Stimulated activated CD4-positive, alpha-beta T cell treated with anti-CD3 and anti-CD28 coated beads, Interleukin-4, amount 100 ng/mL, for 1 hour (primary cell): ENCODE results near the gene ZNF672.

Experiments used
- DNase-seq: peaks from one replicate; pipeline ENCODE4 v3.0.0-alpha.2; 2020

ZNF672 gene

GRCh38 chr1:248837045-248837780 is 811 bp upstream of the ZNF672 start:
- no peak for DNase-seq

DNA sequence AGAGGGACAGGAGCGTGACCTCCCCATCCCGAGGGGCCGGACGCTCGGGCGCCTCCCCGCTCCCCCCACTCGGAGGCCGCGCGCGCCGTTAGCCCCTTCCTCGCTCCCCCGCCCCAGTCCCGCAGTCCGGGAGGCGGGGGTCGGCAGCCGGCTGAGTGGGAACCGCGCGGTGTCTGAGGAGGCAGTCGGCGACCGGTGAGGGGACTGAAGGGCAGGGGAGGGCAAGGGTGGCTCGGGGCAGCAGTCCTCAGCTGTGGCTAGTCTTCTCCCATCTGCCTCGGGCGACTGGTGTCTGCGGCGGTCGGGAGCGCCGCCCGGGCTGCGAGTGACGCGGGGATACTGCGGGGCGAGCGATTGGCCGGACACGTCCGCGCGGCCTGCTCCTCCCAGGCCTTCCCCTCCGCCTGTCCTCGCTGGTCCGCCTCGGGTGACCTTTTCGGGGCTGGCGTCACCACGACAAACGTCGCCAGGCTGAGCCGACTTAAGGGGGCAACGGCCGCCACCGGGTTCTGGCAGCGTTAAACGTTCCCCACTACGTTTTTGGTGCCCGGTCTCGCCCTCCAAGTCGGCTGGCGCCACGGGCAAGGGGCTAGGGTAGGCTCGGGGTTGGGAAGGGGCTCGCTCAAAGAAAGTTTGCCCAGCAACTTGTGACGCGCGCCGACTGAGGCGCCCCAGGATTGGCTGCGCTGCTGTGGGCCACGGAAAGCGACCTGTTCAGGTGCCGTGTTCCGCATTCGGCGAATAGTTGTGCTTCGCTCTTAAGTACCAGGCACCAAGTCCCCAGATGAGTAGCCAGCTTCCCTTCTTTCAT is 538 bp downstream of the ZNF672 start:
- DNase-seq: peak; percentile 85

DNA sequence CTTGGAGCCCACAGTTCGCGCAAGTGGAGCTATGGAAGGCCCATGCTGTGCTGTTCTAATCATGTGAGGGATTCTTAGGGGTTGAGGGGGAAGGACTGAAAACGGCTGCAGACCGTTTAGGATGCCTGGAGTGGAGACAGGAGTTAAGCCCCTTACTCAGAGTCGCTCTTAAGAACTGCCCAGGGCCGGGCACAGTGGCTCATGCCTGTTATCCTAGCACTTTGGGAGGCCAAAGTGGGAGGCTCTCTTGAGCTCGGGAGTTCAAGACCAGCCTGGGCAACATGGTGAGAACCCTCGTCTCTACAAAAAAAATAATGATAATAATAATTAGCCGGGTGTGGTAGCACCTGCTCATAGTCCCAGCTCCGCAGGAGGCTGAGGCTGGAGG is 1.1 kb downstream of the ZNF672 start:
- no peak for DNase-seq

GRCh38 chr1:248840946-248841345 is 2.9 kb downstream of the ZNF672 start:
- no peak for DNase-seq

DNA sequence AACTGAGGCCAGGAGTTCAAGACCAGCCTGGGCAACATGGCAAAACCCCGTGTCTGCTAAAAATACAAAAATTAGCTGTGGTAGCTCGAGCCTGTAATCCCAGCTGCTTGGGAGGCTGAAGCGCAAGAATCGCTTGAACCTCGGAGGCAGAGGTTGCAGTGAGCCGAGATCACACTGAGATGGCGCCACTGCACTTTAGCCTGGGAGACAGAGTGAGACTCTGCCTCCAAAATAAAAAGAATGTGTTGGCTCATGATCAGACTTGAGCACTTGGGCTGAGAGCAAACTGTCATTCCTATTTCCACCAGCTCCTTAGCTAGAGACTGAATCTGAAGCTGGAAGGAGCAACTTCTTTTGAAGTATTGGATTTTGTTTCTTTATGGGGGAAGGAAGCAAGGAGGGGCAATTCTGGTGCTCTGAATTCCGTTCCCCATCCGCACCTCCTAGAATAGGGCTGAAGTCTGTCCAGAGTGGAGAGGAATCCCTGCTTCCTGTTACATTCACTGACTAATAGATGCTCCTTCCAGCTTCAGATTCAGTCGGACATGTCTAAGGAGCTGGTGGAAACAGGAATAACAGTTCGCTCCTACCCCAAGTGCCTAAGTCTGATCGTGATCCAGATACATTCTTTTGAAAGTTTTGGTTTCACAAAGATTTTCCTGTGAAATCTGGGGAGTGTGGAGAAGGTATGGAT is 3.8 kb downstream of the ZNF672 start:
- DNase-seq: peak; percentile 34

DNA sequence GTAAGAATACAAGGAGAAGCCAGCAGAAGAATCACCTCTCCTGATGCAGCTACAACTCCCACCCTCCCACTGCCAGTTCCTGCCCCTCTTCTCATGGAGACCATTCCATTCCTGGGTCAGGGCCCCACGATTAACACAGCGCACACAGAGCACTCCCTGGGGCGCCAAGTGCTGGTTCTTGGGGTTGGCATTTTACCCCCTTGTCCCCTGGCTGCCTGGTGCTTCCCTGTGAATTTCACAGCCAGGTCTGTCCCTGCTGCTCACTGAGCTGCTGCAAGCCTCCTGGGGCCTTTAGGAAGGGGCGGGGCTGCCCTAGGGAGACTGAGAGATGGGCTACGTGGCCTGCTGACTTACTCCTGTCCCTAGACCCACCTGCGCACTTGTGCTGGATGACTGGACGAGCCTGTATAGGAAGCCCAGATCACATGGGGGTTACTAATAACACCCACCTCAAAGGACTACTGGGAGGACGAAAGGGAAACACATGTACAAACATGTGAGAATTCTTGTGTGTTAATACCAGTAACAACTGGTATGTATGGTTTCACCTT is 4.8 kb downstream of the ZNF672 start:
- no peak for DNase-seq

DNA sequence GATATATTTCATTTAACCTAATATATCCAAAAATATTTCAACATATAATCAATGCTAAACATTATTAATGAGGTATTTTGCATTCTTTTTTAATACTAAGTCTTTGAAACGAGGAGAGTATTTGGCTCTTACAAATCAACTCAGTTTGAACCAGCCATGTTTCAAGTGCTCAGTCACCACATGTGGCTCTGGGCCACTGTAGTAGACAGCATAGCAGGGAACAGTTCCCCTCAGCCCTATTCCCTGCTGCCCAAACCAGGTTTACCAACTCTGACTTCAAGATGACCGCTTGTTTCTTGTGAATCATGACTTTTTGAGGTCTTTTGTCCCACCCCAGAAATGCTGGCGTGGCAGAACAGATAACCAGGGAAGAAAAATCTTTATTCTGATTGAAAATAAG is 5.7 kb downstream of the ZNF672 start:
- DNase-seq: no peak

DNA sequence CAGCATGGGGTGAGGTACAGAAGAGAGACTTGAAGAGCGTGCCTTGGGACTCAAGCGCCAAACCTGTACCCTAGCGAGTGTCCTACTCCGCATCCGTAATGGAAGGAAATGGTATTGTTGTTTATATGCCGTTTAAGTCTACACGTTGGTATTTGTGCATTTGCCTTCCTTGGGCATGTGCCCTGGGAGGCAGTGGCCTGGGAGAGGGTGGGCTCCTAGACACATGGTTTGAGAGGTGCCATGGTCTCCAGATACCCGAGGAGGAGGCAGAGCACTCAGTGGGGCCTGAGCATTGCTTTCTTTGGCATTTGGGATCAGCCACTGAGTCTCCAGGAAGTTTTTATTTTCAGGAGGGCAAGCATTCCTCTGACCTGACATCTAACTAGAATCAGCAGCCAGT is 6.5 kb downstream of the ZNF672 start:
- DNase-seq: no peak

DNA sequence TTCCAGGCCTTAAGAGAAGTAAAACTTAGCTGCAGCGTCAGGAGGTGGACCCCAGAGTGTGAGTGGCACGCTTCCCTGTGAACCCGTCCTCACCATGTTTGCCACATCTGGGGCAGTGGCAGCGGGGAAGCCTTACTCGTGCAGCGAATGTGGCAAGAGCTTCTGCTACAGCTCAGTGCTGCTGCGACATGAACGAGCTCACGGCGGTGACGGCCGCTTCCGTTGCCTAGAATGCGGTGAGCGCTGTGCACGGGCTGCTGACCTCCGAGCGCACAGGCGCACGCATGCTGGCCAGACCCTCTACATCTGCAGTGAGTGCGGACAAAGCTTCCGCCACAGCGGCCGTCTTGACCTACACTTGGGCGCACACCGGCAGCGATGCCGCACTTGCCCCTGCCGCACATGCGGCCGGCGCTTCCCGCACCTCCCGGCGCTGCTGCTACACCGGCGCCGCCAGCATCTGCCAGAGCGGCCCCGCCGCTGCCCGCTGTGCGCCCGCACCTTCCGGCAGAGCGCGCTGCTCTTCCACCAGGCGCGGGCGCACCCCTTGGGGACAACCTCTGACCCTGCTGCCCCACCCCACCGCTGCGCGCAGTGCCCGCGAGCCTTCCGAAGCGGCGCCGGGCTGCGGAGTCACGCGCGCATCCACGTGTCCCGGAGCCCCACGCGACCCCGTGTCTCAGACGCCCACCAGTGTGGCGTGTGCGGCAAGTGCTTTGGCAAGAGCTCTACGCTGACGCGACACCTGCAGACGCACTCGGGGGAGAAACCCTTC is 9.3 kb downstream of the ZNF672 start:
- no peak for DNase-seq

GRCh38 chr1:248847956-248848561 is 10.0 kb downstream of the ZNF672 start:
- no peak for DNase-seq

DNA sequence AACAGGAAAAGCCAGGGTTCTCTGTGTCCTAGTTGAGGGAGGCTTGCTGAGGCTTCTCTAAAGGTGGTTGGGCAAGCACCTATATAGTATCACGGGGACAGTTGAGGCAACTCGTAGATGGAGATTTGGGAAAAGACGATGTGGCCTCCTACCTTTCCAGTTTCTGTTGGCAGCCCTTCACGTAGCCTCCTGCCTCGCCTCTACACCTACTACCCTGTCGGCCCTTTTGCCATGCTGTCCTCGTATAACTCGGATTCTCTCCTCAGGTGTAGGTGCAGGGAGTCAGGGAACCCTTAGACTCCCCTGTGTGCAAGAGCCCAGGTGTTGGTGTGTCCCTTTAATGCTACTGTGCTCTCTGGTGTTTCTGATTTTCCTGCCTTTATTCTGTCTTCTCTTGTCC is 10.6 kb downstream of the ZNF672 start:
- DNase-seq: no peak

DNA sequence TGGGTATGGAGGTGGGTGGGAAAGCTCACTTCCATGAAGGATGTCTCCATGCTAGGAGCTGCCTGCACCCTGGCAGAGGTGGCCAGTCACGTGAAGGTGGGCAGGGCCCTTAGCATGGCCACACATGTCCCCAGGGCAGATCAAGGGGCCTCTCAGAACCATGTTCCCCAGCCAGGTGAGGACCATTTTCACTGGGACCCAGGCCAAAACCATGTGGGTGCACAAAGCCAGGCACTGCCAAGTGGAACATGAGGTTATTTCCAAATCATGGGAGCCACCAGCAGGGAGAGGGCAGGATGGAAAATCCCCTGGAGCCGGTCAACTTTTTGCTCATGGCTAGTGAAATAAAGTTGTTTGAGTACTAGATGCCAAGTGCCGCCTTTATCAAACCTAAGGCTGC is 11.1 kb downstream of the ZNF672 start:
- no peak for DNase-seq

- DNase-seq: no peak
Measured at GRCh38 chr1:248849637-248850036, 11.6 kb downstream of the ZNF672 start.

GRCh38 chr1:248850124-248850523 is 12.1 kb downstream of the ZNF672 start:
- DNase-seq: no peak

DNA sequence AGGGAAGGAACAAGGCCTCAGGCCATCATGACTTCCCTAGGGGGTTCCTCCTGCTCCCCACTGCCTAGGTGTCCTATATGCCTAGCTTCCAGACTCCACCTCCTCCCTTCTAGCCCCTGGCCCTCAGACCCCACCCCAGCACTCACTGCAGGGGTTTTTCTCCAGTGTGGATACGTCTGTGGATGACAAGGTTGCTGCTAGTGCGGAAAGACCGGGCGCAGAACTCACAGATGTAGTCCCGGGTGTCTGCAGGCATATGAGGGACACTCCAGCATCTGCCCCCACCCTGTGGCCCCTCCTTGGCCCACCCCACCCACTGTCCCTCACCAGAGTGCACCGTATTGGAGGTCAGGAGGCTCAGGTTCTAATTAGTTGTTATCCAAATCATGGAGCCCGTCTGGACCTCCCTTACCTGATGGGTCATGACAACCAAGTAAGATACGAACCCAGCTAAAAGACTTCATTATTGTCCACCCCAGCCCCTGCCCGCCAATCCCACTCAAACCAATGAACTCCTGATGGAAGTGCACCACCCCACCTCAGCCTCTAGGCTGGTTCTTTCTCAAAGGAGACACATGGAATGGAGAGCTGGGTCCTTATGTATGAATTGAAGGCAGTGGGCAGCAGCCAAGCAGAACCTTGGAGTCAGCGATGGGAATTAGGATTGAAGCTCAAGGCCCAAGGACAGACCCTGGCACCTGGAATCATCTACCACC is 12.7 kb downstream of the ZNF672 start:
- DNase-seq: no peak

- DNase-seq: no peak
Measured at GRCh38 chr1:248851390-248851789, 13.4 kb downstream of the ZNF672 start.

DNA sequence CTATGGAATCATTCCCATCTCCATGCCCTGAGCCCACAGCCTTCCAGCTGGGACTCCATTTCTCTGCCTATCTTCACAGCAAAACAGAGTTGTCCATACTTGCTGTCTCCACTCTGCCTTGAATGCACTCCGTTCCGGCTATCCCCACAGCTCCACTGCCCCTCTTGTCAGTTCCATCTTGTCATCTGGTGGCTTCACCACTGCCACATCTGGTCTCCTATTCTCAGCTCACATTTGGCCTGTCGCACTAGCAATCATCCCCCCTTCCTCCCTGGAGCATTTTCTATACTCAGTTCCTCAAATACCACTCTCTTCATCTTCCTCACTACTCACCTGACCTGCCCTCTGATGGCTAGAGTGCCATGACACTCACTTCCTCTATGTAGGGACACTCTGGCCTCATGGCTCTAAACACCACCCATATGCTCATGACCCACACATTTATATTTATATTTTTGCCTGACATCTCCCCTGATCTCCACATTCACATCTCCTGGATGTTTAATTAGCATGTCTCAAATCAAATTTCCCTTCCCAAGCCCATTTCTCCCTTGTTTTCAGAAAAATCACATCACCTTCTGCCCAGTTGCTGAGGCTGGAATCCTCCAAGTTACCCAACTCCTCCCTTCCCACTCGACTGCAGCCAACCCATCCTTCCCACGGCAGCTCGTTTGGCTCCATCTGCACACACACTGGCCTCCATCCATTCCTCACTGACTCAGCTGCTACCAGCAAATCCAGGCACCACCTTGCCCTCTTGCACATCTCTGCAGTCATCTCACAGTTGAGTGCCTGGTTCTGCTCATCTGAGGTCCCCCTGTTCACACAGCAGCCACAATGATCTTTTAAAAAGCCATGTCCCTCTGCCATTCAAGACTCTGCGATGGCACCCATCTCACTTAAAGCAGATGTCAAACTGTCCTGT is 14.7 kb downstream of the ZNF672 start:
- no peak for DNase-seq

DNA sequence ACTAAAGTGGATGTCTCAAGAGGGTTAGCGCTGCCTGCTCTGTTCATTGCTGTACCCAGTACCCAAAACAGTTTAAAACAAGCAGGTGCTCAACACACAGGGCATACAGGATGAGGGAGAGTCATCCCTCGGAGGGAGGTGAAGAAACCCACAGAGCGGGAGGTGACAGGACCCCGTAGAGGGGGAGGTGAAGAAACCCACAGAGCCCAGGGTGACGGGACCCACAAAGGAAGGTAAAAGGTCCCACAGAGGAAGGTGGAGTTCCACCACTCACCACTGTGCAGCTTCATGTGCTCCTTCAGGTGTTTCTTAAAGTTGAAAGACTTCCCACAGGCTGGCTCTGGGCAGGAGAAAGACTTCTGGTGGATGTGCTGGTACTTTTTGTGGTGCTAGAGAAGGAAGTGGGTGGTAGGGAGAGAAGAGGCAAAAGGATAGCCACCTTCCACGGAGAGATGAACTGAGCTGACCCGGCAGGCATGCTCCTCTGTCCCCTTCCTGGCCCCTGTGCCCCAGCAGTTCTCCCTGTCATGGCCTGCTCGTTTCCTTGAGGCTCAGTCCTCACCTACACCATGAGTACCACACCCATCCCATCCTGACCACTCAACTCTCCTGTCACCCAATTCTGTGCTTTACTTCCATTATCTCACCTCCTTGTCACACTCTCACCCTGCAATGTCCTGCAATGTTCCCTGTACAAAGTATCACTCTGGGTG is 15.8 kb downstream of the ZNF672 start:
- DNase-seq: no peak

GRCh38 chr1:248855580-248855979 is 17.6 kb downstream of the ZNF672 start:
- no peak for DNase-seq

DNA sequence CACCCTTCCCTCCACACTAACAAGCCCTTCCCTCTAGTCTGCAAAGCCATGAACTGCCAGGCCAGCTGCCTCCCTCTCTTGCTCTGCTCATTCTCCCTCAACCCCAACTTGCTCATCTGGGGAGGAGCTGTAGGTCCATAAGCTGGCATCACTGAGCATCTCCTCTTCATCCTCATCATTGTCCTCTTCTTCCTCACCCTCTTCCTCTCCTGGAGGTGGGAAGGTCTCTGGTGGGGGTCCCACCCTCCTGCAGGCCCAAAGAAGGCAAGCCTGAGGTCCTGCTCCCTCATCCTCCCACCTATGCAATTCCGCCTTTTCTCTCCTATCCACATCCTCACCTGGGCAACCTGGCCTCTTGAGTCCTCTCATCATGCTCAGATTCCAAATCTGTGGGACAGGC is 18.2 kb downstream of the ZNF672 start:
- DNase-seq: no peak
